ENCODE data around the gene MTG1. TPM values are rescaled to one million over a fixed set of nuclear protein-coding genes. Genes with fewer than 3 reads are reported as not detected.

The MTG1 gene
- polyA plus RNA-seq, 1 donor (not counting 4 experiments of a cell fraction or from before 2014, with no cell fraction given), result 31.6 TPM

DNA sequence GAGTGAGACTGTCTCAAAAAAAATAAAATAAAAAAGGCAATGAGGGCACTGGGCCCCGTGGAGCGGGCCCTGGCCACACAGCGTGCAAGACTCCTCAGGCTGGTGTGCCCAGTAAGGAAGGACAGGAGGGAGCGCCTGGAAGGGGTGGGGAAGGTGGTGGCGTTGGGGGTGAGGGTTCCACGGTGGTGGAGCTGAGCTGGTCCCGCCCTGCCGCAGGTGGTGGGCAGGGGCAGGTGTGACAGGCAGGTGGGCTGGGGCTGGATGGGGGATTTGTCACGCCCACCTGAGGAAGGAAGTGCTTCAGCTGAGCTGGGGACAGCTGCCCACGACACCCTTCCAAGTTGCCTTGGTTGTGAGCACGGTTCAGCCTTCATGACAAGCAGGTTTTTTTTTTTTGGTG lies 47.5 kb upstream of the MTG1 start:
- H2AFZ ChIP-seq (ENCODE audit: control insufficient read depth, low read length), result no peak overlapping the region
- no peaks in the 10 kb centered on the region for H3K9me3 ChIP-seq (ENCODE audit: control insufficient read depth, low read depth, low read length)
- dilution Hi-C loops (cut with MboI; ENCODE audit: extremely low pct_ligation_motif_present, low sequenced_read_pairs), result no loop called here
- DNase-seq (ENCODE audit: low read depth, low spot score), result no peak
- no peak for FAIRE-seq
- no peak overlapping the region for H3K4me2 ChIP-seq (ENCODE audit: control insufficient read depth, extremely low read depth, insufficient read depth, low read depth, low read length)
- no peaks in the 10 kb centered on the region for H3K79me2 ChIP-seq (ENCODE audit: control insufficient read depth, insufficient read depth, low read length)
- no peak overlapping the region for H3K27ac ChIP-seq (ENCODE audit: control insufficient read depth, insufficient read depth, low read length)
- no peak overlapping the region for H3K4me3 ChIP-seq (ENCODE audit: control insufficient read depth in 2 of 3, extremely low read depth in 1 of 3, insufficient read depth in 2 of 3, low read depth in 1 of 3, low read length in 3 of 3)
- no peaks in the 10 kb centered on the region for H4K20me1 ChIP-seq (ENCODE audit: control insufficient read depth, extremely low read depth, insufficient read depth, low read length)
- H3K36me3 ChIP-seq (ENCODE audit: control insufficient read depth in 2 of 2, extremely low read depth in 1 of 2, insufficient read depth in 2 of 2, low read length in 2 of 2), result no peaks in the 10 kb centered on the region
- H3K9ac ChIP-seq (ENCODE audit: control insufficient read depth, extremely low read depth, insufficient read depth, low read length), result no peak overlapping the region
- no peaks in the 10 kb centered on the region for H3K9me1 ChIP-seq (ENCODE audit: control insufficient read depth, extremely low read depth, insufficient read depth, low read length)
- TF ChIP-seq, protein P1, sequence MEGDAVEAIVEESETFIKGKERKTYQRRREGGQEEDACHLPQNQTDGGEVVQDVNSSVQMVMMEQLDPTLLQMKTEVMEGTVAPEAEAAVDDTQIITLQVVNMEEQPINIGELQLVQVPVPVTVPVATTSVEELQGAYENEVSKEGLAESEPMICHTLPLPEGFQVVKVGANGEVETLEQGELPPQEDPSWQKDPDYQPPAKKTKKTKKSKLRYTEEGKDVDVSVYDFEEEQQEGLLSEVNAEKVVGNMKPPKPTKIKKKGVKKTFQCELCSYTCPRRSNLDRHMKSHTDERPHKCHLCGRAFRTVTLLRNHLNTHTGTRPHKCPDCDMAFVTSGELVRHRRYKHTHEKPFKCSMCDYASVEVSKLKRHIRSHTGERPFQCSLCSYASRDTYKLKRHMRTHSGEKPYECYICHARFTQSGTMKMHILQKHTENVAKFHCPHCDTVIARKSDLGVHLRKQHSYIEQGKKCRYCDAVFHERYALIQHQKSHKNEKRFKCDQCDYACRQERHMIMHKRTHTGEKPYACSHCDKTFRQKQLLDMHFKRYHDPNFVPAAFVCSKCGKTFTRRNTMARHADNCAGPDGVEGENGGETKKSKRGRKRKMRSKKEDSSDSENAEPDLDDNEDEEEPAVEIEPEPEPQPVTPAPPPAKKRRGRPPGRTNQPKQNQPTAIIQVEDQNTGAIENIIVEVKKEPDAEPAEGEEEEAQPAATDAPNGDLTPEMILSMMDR (optimal IDR thresholded peaks at IDR 0.05 in 1 of 3, IDR thresholded peaks at IDR 0.05 in 1 of 3, conservative IDR thresholded peaks at IDR 0.05 in 1 of 3; ENCODE audit: extremely low read depth in 1 of 3, insufficient read depth in 2 of 3, low read length in 3 of 3), result no peak
- no peak for TF ChIP-seq EZH2 (IDR thresholded peaks at IDR 0.05; ENCODE audit: low read length)
- no peaks in the 10 kb centered on the region for H3K4me1 ChIP-seq (ENCODE audit: control insufficient read depth, extremely low read depth, insufficient read depth, low read length)
- no peaks in the 10 kb centered on the region for H3K27me3 ChIP-seq (ENCODE audit: control insufficient read depth, extremely low read depth, insufficient read depth, low read length)

DNA sequence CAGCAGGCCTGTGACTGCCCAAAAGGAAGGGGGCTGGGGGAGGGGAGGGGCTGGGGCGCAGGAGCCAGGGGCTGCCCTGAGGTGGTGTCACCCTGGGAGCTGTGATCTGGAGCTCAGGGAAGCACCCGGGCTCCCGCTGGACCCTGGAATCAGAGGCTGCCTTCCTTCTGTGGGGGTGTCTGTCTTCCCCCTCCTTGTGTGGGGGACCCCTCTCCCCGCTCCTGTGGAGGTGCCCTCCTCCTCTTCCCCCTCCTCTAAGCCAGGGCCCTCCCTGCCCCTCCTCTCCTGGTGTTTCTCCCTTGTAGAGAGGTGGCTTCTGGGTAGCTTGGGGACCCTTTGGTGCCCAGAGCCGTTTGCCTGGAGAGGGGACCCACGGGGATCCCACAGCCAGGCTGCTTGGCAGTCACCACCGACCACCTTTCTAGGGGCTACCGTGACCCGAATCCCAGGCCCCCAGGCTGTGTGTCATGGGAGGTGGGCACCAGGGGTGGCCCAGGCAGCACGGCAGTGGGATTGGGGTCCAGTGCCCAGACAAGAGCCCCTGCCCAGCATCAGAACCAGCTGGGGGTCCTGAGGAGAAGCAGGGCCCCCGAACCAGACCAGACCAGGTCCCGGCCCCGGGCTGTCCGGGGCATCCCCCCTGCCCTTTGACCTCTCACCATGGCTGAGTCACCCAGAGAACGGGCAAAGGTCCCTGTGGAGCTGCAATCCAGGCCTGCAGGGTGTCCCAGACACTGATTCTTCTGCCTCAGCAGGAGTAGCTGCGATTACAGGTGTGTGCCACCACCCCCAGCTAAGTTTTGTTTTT lies 46.0 kb upstream of the MTG1 start:
- Histone ChIP-seq H3K27me3 (ENCODE audit: control insufficient read depth, extremely low read depth, insufficient read depth, low read length) (peaks cover under 1% of the 10 kb centered on the region), H3K4me3 (ENCODE audit: control insufficient read depth in 2 of 3, extremely low read depth in 1 of 3, insufficient read depth in 2 of 3, low read depth in 1 of 3, low read length in 3 of 3) (no peak overlapping the region), H3K9me3 (ENCODE audit: control insufficient read depth, low read depth, low read length) (no peaks in the 10 kb centered on the region), H3K9ac (ENCODE audit: control insufficient read depth, extremely low read depth, insufficient read depth, low read length) (no peak overlapping the region), H2AFZ (ENCODE audit: control insufficient read depth, low read length) (no peak overlapping the region), H3K9me1 (ENCODE audit: control insufficient read depth, extremely low read depth, insufficient read depth, low read length) (no peaks in the 10 kb centered on the region), H3K27ac (ENCODE audit: control insufficient read depth, insufficient read depth, low read length) (no peak overlapping the region), H3K4me2 (ENCODE audit: control insufficient read depth, extremely low read depth, insufficient read depth, low read depth, low read length) (no peak overlapping the region), H4K20me1 (ENCODE audit: control insufficient read depth, extremely low read depth, insufficient read depth, low read length) (no peaks in the 10 kb centered on the region), H3K4me1 (ENCODE audit: control insufficient read depth, extremely low read depth, insufficient read depth, low read length) (no peaks in the 10 kb centered on the region), H3K79me2 (ENCODE audit: control insufficient read depth, insufficient read depth, low read length) (no peaks in the 10 kb centered on the region), H3K36me3 (ENCODE audit: control insufficient read depth in 2 of 2, extremely low read depth in 1 of 2, insufficient read depth in 2 of 2, low read length in 2 of 2) (no peaks in the 10 kb centered on the region)
- no peak for FAIRE-seq
- TF ChIP-seq, protein P1 (optimal IDR thresholded peaks at IDR 0.05 in 1 of 3, IDR thresholded peaks at IDR 0.05 in 1 of 3, conservative IDR thresholded peaks at IDR 0.05 in 1 of 3; ENCODE audit: extremely low read depth in 1 of 3, insufficient read depth in 2 of 3, low read length in 3 of 3), result no peak
- no peak for TF ChIP-seq EZH2 (IDR thresholded peaks at IDR 0.05; ENCODE audit: low read length)
- no peak for DNase-seq (ENCODE audit: low read depth, low spot score)
- dilution Hi-C loops (cut with MboI; ENCODE audit: extremely low pct_ligation_motif_present, low sequenced_read_pairs), result no loop called here

Measured in keratinocyte (primary cell).